SK-N-SH (cell line): ENCODE results near the gene RPS15A. TPM values are rescaled to one million over a fixed set of nuclear protein-coding genes. Genes with fewer than 3 reads are reported as not detected.
A peak's percentile ranks its signal among the peaks of the same experiment; 100 is the strongest.
"Not testable (repeated sequence)": the region's sequence is repeated elsewhere in the genome, so short reads cannot be mapped to it uniquely, and the experiment has no call there.

Experiments used
- CTCF ChIA-PET: fragments of 300-600, 350-600 bp; formaldehyde crosslinking; extraction: SDS; loops from one replicate; lab custom pipeline; 2021; lab: Yijun Ruan, JAX
- POLR2A ChIA-PET: fragments of 350-600 bp; sonication (Branson Sonifier 250); formaldehyde crosslinking; extraction: SDS; loops from one replicate; lab custom pipeline; 2020; ENCODE audit warnings: antibody characterized with exemption, inconsistent platforms; lab: Yijun Ruan, JAX
- DNase-seq: peaks from one replicate; pipeline ENCODE4 v3.0.0; 2012
- H2AFZ ChIP-seq: fragments of 200-600 bp; sonication (generic); 2 replicates; pipeline ENCODE4 v1.8.1; 2016; ENCODE audit warnings: antibody characterized with exemption, mild to moderate bottlenecking, low read depth
- H3F3A ChIP-seq: fragments of 200-600 bp; sonication (generic); replicated peaks from 2 replicates; pipeline ENCODE3; 2016; ENCODE audit warnings: antibody characterized with exemption, mild to moderate bottlenecking; ENCODE audit not compliant: insufficient read depth
- H3K27ac ChIP-seq, 2 experiments: fragments of 200-500 bp in 1 of 2; fragments of 200-600 bp in 1 of 2; sonication (Bioruptor generic) in 1 of 2; sonication (generic), shearing (Covaris generic) in 1 of 2; 2 replicates each; pipeline versions ENCODE4 v1.5.1 to v1.6.1; 2014 to 2016; ENCODE audit warnings: low read depth in 2 of 2, inconsistent platforms in 1 of 2, low read length in 1 of 2, mild to moderate bottlenecking in 1 of 2, mixed read lengths in 1 of 2
- H3K27me3 ChIP-seq: fragments of 200-600 bp; sonication (generic), shearing (Covaris generic); 2 replicates; pipeline ENCODE4 v1.6.1; 2016; ENCODE audit warnings: mixed run types; ENCODE audit not compliant: insufficient read depth
- H3K36me3 ChIP-seq, 2 experiments: fragments of 200-500 bp in 1 of 2; fragments of 200-600 bp in 1 of 2; sonication (Bioruptor generic) in 1 of 2; sonication (generic) in 1 of 2; replicated peaks in 1 of 2; 2 replicates each; pipeline versions ENCODE3 to v1.5.1; 2014 to 2016; ENCODE audit warnings: low read length in 1 of 2, mild to moderate bottlenecking in 1 of 2; ENCODE audit not compliant: insufficient read depth in 2 of 2, control insufficient read depth in 1 of 2
- H3K4me1 ChIP-seq, 2 experiments: fragments of 200-500 bp in 1 of 2; fragments of 200-600 bp in 1 of 2; sonication (Bioruptor generic) in 1 of 2; sonication (generic), shearing (Covaris generic) in 1 of 2; 2 replicates each; pipeline versions ENCODE4 v1.5.1 to v1.6.1; 2014 to 2016; ENCODE audit warnings: low read depth in 1 of 2, low read length in 1 of 2, mixed run types in 1 of 2; ENCODE audit not compliant: insufficient read depth in 2 of 2, control insufficient read depth in 1 of 2
- H3K4me2 ChIP-seq: fragments of 200-600 bp; sonication (generic), shearing (Covaris generic); 2 replicates; pipeline ENCODE4 v1.6.1; 2017; ENCODE audit warnings: mixed run types
- H3K4me3 ChIP-seq, 2 experiments: fragments of 200-500 bp in 1 of 2; fragments of 200-600 bp in 1 of 2; sonication (Bioruptor generic) in 1 of 2; sonication (generic), shearing (Covaris generic) in 1 of 2; 2 replicates each; pipeline versions ENCODE4 v1.5.1 to v1.8.1; 2014 to 2016; ENCODE audit warnings: low read depth in 2 of 2, inconsistent platforms in 1 of 2, low read length in 1 of 2, mild to moderate bottlenecking in 1 of 2, mixed read lengths in 1 of 2, moderate library complexity in 1 of 2
- H3K79me2 ChIP-seq: fragments of 200-600 bp; sonication (generic); 2 replicates; pipeline ENCODE4 v1.8.1; 2017; ENCODE audit warnings: mild to moderate bottlenecking; ENCODE audit not compliant: insufficient read depth
- H3K9ac ChIP-seq: fragments of 200-600 bp; sonication (generic); 2 replicates; pipeline ENCODE4 v1.6.1; 2017; ENCODE audit warnings: mixed run types
- H3K9me2 ChIP-seq: fragments of 200-600 bp; sonication (generic); 2 replicates; pipeline ENCODE4 v1.6.1; 2017; ENCODE audit warnings: mixed run types
- H3K9me3 ChIP-seq: fragments of 200-600 bp; sonication (generic); 2 replicates; pipeline ENCODE4 v1.6.1; 2017; ENCODE audit warnings: mixed run types, mild to moderate bottlenecking, moderate library complexity
- H4K20me1 ChIP-seq: fragments of 200-600 bp; sonication (generic); 2 replicates; pipeline ENCODE4 v1.6.1; 2017; ENCODE audit warnings: mild to moderate bottlenecking, mixed run types; ENCODE audit not compliant: insufficient read depth
- WGBS: methylation state at CpG from one replicate; pipeline ENCODE4 v1.1.6; 2017; ENCODE audit warnings: low lambda C conversion rate; 5-methylcytosine and 5-hydroxymethylcytosine counted together
- polyA plus RNA-seq, 3 experiments: library from polyadenylated mRNA; depleted of rRNA; stranded (reverse); fragments of >200 nt; gene quantifications; 2 replicates each; pipeline ENCODE4 v1.2.3, GENCODE V29; 2012
- TF ChIP-seq, protein P1 (sequence below): IDR thresholded peaks from 2 replicates; pipeline ENCODE4 v1.6.1; 2012; ENCODE audit warnings: mild to moderate bottlenecking, low read depth, low read length, moderate library complexity

Gene RPS15A
- polyA plus RNA-seq, 1 of the 3 experiments (the other 2 are of a cell fraction) = 6,745 TPM

DNA sequence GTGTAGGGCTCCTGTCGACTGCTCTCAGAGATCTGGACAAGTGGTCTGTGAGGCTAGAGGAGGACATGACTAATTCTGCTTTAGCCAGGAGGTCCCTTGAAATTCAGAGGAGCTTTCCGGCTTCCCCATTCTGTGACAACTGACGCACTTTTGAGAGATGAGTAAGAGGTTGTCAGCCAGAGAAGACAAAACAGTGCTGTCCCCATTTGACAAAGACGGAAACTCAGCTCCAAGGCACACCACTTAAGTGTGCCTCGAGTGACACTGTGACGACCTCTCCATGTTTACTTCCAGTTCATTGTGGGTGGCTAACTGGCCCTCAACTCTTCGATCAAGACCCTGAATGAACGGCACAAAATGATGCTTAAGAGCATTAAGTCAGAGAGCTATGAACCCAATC, 47.3 kb downstream of the RPS15A start:
- H3K9me2 ChIP-seq, DNase-seq, H3K4me1 ChIP-seq, CTCF ChIA-PET, H3K4me3 ChIP-seq, H3K79me2 ChIP-seq, H3K4me2 ChIP-seq, H3K27ac ChIP-seq, H2AFZ ChIP-seq, H3K27me3 ChIP-seq, H3K9me3 ChIP-seq, H3K9ac ChIP-seq, H4K20me1 ChIP-seq, H3K36me3 ChIP-seq, H3F3A ChIP-seq, POLR2A ChIA-PET: not testable (repeated sequence)
- WGBS = no CpG with 5 or more reads among the region's 8 CpGs

DNA sequence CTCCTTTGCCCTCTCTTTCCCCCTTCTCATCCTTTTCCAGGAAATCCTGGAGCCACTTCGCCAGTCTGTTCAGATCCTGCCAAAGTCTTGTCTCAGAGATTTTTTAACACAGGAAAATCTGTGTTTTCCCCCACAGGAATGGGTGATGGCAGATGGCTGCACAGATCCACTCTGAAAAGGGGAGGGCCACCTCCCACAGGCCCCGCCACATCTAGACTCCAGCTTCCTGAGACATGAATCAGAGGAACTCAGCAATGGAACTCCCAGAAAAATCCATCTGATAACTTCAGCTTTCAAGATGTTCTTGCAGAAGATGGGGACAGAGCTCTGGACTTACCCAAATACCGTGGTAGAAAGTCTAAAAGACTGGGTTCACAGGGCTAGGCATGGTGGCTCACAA, 50.1 kb downstream of the RPS15A start:
- H3K27ac ChIP-seq, H3K9ac ChIP-seq, H3K9me3 ChIP-seq, H3K4me1 ChIP-seq, H3K36me3 ChIP-seq, H2AFZ ChIP-seq, CTCF ChIA-PET, H3K79me2 ChIP-seq, H3K9me2 ChIP-seq, DNase-seq, H3K4me2 ChIP-seq, H4K20me1 ChIP-seq, POLR2A ChIA-PET, H3K27me3 ChIP-seq, H3K4me3 ChIP-seq, H3F3A ChIP-seq: not testable (repeated sequence)
- no CpG with 5 or more reads among the region's 3 CpGs for WGBS

DNA sequence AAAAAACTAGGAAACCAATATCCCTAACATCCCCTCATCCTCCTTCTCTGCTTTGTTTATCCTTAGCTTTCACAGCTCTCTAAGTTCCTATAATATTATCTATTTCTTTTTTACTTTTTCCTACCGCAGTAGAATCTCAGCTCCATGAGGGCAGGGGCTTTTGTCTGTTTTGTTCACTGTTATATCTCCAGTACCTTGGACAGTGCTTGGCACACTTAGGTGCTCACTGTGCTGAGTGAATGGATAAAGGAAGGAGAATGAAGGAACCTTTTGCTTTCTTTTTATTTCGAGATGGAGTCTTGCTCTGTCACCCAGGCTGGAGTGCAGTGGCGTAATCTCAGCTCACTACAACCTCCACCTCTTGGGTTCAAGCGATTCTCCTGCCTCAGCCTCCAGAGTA, 51.4 kb downstream of the RPS15A start:
- H3K36me3 ChIP-seq, H3K9me2 ChIP-seq, H3K9ac ChIP-seq, H3K4me3 ChIP-seq, POLR2A ChIA-PET, H3K27ac ChIP-seq, H3K4me1 ChIP-seq, H4K20me1 ChIP-seq, H3K4me2 ChIP-seq, H2AFZ ChIP-seq, CTCF ChIA-PET, H3F3A ChIP-seq, H3K27me3 ChIP-seq, H3K79me2 ChIP-seq, DNase-seq, H3K9me3 ChIP-seq: not testable (repeated sequence)
- TF ChIP-seq, protein P1, sequence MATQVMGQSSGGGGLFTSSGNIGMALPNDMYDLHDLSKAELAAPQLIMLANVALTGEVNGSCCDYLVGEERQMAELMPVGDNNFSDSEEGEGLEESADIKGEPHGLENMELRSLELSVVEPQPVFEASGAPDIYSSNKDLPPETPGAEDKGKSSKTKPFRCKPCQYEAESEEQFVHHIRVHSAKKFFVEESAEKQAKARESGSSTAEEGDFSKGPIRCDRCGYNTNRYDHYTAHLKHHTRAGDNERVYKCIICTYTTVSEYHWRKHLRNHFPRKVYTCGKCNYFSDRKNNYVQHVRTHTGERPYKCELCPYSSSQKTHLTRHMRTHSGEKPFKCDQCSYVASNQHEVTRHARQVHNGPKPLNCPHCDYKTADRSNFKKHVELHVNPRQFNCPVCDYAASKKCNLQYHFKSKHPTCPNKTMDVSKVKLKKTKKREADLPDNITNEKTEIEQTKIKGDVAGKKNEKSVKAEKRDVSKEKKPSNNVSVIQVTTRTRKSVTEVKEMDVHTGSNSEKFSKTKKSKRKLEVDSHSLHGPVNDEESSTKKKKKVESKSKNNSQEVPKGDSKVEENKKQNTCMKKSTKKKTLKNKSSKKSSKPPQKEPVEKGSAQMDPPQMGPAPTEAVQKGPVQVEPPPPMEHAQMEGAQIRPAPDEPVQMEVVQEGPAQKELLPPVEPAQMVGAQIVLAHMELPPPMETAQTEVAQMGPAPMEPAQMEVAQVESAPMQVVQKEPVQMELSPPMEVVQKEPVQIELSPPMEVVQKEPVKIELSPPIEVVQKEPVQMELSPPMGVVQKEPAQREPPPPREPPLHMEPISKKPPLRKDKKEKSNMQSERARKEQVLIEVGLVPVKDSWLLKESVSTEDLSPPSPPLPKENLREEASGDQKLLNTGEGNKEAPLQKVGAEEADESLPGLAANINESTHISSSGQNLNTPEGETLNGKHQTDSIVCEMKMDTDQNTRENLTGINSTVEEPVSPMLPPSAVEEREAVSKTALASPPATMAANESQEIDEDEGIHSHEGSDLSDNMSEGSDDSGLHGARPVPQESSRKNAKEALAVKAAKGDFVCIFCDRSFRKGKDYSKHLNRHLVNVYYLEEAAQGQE = peak; percentile 79; the same call in 1 of the 2 replicates
- 45% methylated on average over 3 of the region's 4 CpGs for WGBS

DNA sequence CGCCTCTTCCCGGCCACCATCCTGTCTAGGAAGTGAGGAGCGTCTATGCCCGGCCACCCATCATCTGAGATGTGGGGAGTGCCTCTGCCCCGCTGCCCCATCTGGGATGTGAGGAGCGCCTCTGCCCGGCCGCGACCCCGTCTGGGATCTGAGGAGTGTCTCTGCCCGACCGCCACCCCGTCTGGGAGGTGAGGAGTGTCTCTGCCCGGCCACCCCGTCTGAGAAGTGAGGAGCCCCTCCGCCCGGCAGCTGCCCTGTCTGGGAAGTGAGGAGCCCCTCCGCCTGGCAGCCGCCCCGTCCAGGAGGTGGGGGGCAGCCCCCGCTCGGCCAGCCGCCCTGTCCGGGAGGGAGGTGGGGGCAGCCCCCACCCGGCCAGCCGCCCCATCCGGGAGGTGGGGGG, 55.9 kb downstream of the RPS15A start:
- DNase-seq, H4K20me1 ChIP-seq, H3K4me3 ChIP-seq, H3K4me1 ChIP-seq, H3F3A ChIP-seq, H3K9me2 ChIP-seq, CTCF ChIA-PET, H2AFZ ChIP-seq, H3K27me3 ChIP-seq, H3K79me2 ChIP-seq, POLR2A ChIA-PET, H3K36me3 ChIP-seq, H3K9me3 ChIP-seq, H3K4me2 ChIP-seq, H3K9ac ChIP-seq, H3K27ac ChIP-seq: not testable (repeated sequence)
- 72% methylated on average over 11 of the region's 27 CpGs for WGBS

Other genes with a start within 250 kb of the RPS15A start
- gene NOMO2, start 228.2 kb downstream of the RPS15A start, polyA plus RNA-seq (2012; rRNA removed) = 178 and 202 TPM in 2 replicates
- 95.8 and 104 TPM in 2 replicates for gene ARL6IP1, start 11.2 kb upstream of the RPS15A start, polyA plus RNA-seq (2012; rRNA removed)
- 11.2 and 14.8 TPM in 2 replicates for gene SMG1, start 136.1 kb upstream of the RPS15A start, polyA plus RNA-seq (2012; rRNA removed)
- gene TMC7, start 193.6 kb upstream of the RPS15A start, polyA plus RNA-seq (2012; rRNA removed) = 0.66 and 0.93 TPM in 2 replicates